Esophagus muscularis mucosa (tissue), 4 donors: Measurements from ENCODE around the gene PUDP. TPM values are rescaled to one million over a fixed set of nuclear protein-coding genes. Genes with fewer than 3 reads are reported as not detected.

Experiments
- DNase-seq: peaks from one replicate; pipeline ENCODE4 v3.0.0-alpha.2; 2017; ENCODE audit errors: extremely low spot score
- H3K27ac ChIP-seq, 4 donors: fragments of 200-600 bp; sonication (generic); replicated peaks in 1 of 4; 1 replicate in 3 of 4; 2 replicates in 1 of 4; pipeline ENCODE4 v1.5.1; 2016 to 2019; ENCODE audit warnings: mild to moderate bottlenecking in 1 of 4
- H3K27me3 ChIP-seq, 4 donors: fragments of 200-600 bp; sonication (generic); one replicate each; pipeline versions ENCODE4 v1.5.1 to v1.6.0; 2016 to 2019
- H3K36me3 ChIP-seq, 4 donors: fragments of 200-600 bp; sonication (generic); one replicate each; pipeline ENCODE4 v1.5.1; 2016 to 2019
- H3K4me1 ChIP-seq, 4 donors: fragments of 200-600 bp; sonication (generic); one replicate each; pipeline ENCODE4 v1.5.1; 2016 to 2019
- H3K4me3 ChIP-seq, 4 donors: fragments of 200-600 bp; sonication (generic); 1 replicate in 2 of 4; 2 replicates in 2 of 4; pipeline ENCODE4 v1.5.1; 2016 to 2019; ENCODE audit warnings: mild to moderate bottlenecking in 4 of 4, moderate library complexity in 1 of 4
- H3K9me3 ChIP-seq, 4 donors: fragments of 200-600 bp; sonication (generic); 1 replicate in 3 of 4; 2 replicates in 1 of 4; pipeline ENCODE4 v1.5.1; 2016 to 2019
- CTCF ChIP-seq, 3 experiments: fragments of 200-600 bp in 2 of 3; fragments of 450-650 bp in 1 of 3; sonication (generic) in 2 of 3; IDR thresholded peaks; one replicate each; pipeline ENCODE4 v1.5.1; 2017 to 2019; ENCODE audit warnings: antibody characterized with exemption in 3 of 3, mild to moderate bottlenecking in 2 of 3, moderate library complexity in 1 of 3
- EP300 ChIP-seq: sonication (generic); formaldehyde crosslinking; IDR thresholded peaks from one replicate; pipeline ENCODE4 v1.6.1; 2017; ENCODE audit warnings: antibody characterized with exemption
- POLR2A ChIP-seq: fragments of 450-650 bp; IDR thresholded peaks from one replicate; pipeline ENCODE4 v1.6.1; 2017; ENCODE audit warnings: antibody characterized with exemption, moderate library complexity, mild to moderate bottlenecking, low read depth
- POLR2AphosphoS5 ChIP-seq, 2 donors: sonication (generic); formaldehyde crosslinking; IDR thresholded peaks; one replicate each; pipeline ENCODE4 v1.6.1; 2017; ENCODE audit warnings: antibody characterized with exemption in 2 of 2
- WGBS: methylation state at CpG from one replicate; pipeline ENCODE4 v1.1.5; 2018; 5-methylcytosine and 5-hydroxymethylcytosine counted together
- intact Hi-C: fragments of 100-400 bp; cut with DNase I; formaldehyde crosslinking; loops from one replicate; pipeline ENCODE4 v1.15.1; 2023
- total RNA-seq, 4 donors: library from RNA; depleted of rRNA; stranded (reverse); fragments of >200 nt; gene quantifications; one replicate each; pipeline versions ENCODE4 v1.1.0 to v1.2.1, GENCODE V29; 2016

PUDP gene
- total RNA-seq, 4 donors from 2014 or later = 5.6 to 14.2 (median 9.1) TPM

GRCh38 chrX:7115557-7115956 is 32.4 kb downstream of the PUDP start:
- intact Hi-C loops = no loop called here
- Histone ChIP-seq H3K27ac (no peak overlapping the region), H3K4me1 (peaks cover 4 to 22% (median 7%) of the 10 kb centered on the region in 4 donors), H3K4me3 (no peak overlapping the region), H3K27me3 (no peaks in the 10 kb centered on the region), H3K9me3 (no peaks in the 10 kb centered on the region), H3K36me3 (no peaks in the 10 kb centered on the region)
- TF ChIP-seq POLR2AphosphoS5 (IDR thresholded peaks at IDR 0.05) = no peak
- no peak for TF ChIP-seq EP300
- TF ChIP-seq CTCF (IDR thresholded peaks at IDR 0.05) = no peak
- no peak for TF ChIP-seq POLR2A
- DNase-seq = no peak
- WGBS = 77% methylated on average over 6 of the region's 6 CpGs

GRCh38 chrX:7112071-7112470 is 35.9 kb downstream of the PUDP start:
- H3K4me1 ChIP-seq = peaks cover 0 to 29% (median 6%) of the 10 kb centered on the region in 4 donors
- H3K27ac ChIP-seq = no peak overlapping the region
- no peaks in the 10 kb centered on the region for H3K27me3 ChIP-seq
- no peak overlapping the region for H3K4me3 ChIP-seq
- DNase-seq = no peak
- H3K9me3 ChIP-seq = no peaks in the 10 kb centered on the region
- TF ChIP-seq CTCF (IDR thresholded peaks at IDR 0.05) = no peak
- no peak for TF ChIP-seq POLR2AphosphoS5 (IDR thresholded peaks at IDR 0.05)
- TF ChIP-seq EP300 = no peak
- TF ChIP-seq POLR2A = no peak
- H3K36me3 ChIP-seq = no peaks in the 10 kb centered on the region
- intact Hi-C loops = no loop called here
- 97% methylated on average over 7 of the region's 7 CpGs for WGBS

GRCh38 chrX:7111518-7111917 is 36.4 kb downstream of the PUDP start:
- H3K27me3 ChIP-seq = no peaks in the 10 kb centered on the region
- DNase-seq = no peak
- intact Hi-C loops = no loop called here
- 94% methylated on average over 6 of the region's 6 CpGs for WGBS
- H3K27ac ChIP-seq = no peak overlapping the region
- H3K4me1 ChIP-seq = peaks cover 0 to 29% (median 6%) of the 10 kb centered on the region in 4 donors
- H3K9me3 ChIP-seq = no peaks in the 10 kb centered on the region
- H3K4me3 ChIP-seq = no peak overlapping the region
- no peaks in the 10 kb centered on the region for H3K36me3 ChIP-seq
- TF ChIP-seq EP300 (no peak), POLR2A (no peak), POLR2AphosphoS5 (IDR thresholded peaks at IDR 0.05) (no peak), CTCF (IDR thresholded peaks at IDR 0.05) (no peak)

- no peaks in the 10 kb centered on the region for H3K36me3 ChIP-seq
- no peak for TF ChIP-seq EP300
- TF ChIP-seq POLR2A = no peak
- TF ChIP-seq CTCF (IDR thresholded peaks at IDR 0.05) = no peak
- TF ChIP-seq POLR2AphosphoS5 (IDR thresholded peaks at IDR 0.05) = no peak
- no peak overlapping the region for H3K4me3 ChIP-seq
- DNase-seq = no peak
- no peaks in the 10 kb centered on the region for H3K27me3 ChIP-seq
- no peaks in the 10 kb centered on the region for H3K9me3 ChIP-seq
- H3K27ac ChIP-seq = no peak overlapping the region
- H3K4me1 ChIP-seq = peaks cover 0 to 26% (median 6%) of the 10 kb centered on the region in 4 donors
- intact Hi-C loops = no loop called here
- WGBS = 71% methylated on average over 5 of the region's 5 CpGs
Measured at GRCh38 chrX:7110821-7111276, 37.1 kb downstream of the PUDP start.
